LNCaP clone FGC (cell line): ENCODE results near the gene RNF214.

Source experiments
- DNase-seq: peaks from one replicate; pipeline ENCODE4 v3.0.0-alpha.2; 2011; ENCODE audit warnings: low read depth
- H3K4me3 ChIP-seq: 2 replicates; pipeline ENCODE4 v1.5.1; 2011; ENCODE audit warnings: mild to moderate bottlenecking, low read depth, low read length, control low read depth
- CTCF ChIP-seq: IDR thresholded peaks from 2 replicates; pipeline ENCODE4 v1.5.1; 2012; ENCODE audit warnings: mild to moderate bottlenecking; ENCODE audit not compliant: control insufficient read depth, insufficient read depth; ENCODE audit errors: extremely low read depth

The RNF214 gene

DNA sequence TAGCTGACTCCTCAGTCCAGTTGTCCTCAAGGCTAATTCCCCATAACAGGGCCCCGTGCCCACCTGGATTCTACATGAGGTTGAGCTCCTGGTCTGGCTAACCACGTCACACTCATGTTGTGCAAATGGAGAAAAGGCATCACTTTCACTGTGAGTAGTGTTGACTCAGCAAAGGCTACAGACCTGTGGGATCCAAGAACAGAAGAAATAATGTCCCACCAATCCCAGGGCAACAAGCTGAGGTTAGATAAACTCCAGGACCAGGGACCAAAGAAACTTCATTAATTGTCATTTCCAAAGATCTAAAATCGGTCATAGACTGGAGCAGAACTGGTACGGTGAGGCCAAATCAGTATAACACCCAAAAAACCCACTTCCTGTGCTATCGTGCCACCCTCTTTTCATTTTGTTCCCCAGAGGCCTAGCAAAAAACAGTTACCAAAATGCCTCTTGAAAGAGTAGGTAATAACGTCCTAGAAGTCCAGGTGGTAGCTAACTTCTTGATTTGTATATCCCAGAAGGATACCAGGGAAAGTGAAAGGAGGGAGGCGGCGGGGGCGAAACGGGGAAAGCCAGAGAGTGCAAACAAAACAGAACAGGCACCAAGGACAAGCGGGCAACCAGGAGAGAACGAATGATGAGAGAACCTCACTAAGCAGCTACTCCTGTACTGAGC lies 2.0 kb upstream of the RNF214 start:
- no peak for TF ChIP-seq CTCF
- peak overlapping the region; percentile 96 for H3K4me3 ChIP-seq
- DNase-seq = no peak

DNA sequence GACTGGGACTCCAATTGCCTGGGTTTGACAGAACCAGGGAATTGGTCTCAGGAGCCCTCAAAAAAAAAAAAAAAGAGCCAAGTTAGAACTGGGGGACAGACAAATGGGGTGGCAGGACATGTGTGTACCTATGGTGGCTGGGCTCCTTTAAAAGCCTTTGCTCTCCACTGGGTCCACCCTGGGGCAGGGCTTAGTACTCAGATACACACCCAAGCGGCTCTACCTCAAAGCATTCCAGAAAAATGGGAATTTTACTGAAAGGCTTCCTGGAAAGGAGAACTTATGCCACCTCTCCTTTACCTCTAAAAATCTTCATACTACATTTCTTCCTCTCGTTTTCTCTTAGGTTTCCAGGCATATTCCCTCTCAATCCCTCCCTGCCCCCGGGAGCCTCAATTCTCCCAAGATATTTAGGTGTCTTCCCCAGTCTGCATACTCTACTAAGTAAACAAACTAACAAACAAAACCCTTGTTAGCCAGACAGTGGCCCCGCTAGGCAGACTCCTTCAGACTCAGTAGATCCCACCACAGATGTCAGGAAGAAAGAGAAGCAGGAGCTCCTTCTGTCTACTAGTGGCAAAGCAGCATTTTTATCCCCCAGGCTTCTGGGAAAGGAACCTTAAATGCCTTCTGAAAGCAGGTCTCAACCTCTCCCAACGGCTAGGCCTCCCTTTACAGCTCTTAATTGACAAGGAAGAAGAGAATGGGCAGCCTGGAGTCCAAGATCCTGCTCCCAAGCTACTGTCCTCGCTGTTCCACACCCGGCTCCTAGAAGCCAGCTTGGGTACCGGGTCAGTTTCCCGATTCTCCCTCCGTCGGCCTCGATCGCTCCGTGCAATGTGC lies 1.3 kb upstream of the RNF214 start:
- TF ChIP-seq CTCF = no peak
- H3K4me3 ChIP-seq = peak overlapping the region; percentile 96
- DNase-seq = no peak

DNA sequence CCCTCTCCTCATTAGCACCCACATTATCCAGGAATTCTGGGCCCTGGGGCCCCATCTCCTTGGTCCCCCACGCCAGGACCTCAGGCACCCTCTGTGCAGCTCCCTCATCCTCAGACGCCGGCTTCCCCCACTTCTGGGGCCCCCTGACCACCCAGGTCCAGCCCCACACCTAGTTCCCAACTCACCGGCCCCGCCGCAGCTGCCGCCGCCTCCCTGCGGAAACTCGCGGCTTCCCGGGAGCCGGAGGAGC lies 704 bp upstream of the RNF214 start, which contains the start of gene PCSK7:
Gene PCSK7 (minus strand): TSS at position 232 of the 250 bp plus-strand sequence. CDS start 2,229 bp downstream, outside the sequence.
- TF ChIP-seq CTCF = no peak
- DNase-seq = no peak

DNA sequence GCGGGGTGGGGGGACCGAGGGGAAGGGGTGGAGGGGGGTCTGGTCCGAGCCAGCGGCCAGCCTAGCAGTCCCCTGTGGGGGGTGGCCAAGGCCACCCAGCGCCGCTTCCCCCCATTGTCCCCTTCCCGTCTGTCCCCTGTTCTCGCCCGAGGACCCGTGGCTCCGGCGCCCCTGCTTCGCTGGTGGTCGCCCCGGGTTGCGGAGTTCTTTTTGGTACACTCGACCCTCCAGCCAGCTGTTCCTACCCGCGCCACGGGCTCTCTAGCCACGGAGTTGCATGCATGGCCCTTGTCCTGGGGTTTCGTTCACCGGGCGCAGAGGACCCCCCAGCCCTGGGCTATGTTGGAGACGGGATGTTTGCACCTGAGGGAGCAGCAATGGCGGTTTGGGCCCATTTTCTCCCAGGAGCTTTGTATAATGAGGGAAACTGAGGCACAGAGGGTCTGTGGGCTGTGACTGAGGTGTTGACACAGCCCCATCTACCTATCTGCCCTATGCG lies 489 bp downstream of the RNF214 start:
- TF ChIP-seq CTCF = no peak
- DNase-seq = no peak
- H3K4me3 ChIP-seq = peak overlapping the region; percentile 96

More for the DNA sequence above, 704 bp upstream of the RNF214 start, which contains the start of gene PCSK7:
- H3K4me3 ChIP-seq = peak within 1 kb of the TSS; percentile 96

DNA sequence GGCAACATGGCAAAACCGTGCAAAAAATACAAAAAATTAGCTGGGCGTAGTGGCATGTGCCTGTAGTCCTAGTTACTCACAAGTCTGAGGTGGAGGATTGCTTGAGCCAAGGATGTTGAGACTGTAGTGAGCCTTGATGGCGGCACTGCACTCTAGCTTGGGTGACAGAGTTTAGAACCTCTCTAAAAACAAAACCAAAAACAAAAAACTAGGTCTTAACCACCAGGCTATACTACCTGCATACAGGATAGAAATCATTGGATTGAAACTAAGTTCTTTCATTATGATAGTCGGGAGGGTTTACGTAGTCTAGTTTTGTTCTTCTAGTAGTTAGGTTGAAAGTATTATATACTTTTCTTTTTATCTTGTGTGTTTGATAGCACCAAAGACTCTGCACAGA lies 5.8 kb downstream of the RNF214 start:
- TF ChIP-seq CTCF = no peak
- no peak for DNase-seq
- H3K4me3 ChIP-seq = no peak overlapping the region

DNA sequence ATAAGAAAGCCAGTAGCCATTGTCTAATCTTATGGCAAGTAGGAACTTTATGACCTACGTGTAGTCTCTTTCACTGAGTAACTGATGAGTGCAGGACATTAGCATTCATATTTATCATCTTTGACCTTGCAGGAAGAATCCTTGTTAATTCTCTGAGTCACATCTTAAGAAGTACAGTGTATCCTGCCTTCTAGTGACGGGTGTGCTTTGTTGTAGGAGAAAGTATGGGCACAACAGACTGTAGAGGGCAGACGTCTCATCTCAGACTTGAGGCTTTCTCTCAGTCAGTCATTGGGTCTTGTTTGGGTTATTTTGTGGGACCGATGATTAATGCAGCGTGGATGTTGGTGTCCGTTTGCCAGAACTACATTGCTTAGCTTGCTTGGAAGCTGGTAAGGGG lies 6.8 kb downstream of the RNF214 start:
- TF ChIP-seq CTCF = no peak
- DNase-seq = no peak

More for the DNA sequence above, 6.8 kb downstream of the RNF214 start:
- no peak overlapping the region for H3K4me3 ChIP-seq
